ENCODE data around the gene BTBD16.

- TF ChIP-seq YY1 (IDR thresholded peaks at IDR 0.05; ENCODE audit: insufficient read depth, insufficient read length) (no peak), SUZ12 (IDR thresholded peaks at IDR 0.05; ENCODE audit: extremely low read depth, insufficient read depth, insufficient read length) (no peak)
Measured at GRCh38 chr10:122224159-122224558, 46.9 kb upstream of the BTBD16 start.
